Measurements from ENCODE around the gene DNAH10. TPM values are rescaled to one million over a fixed set of nuclear protein-coding genes. Genes with fewer than 3 reads are reported as not detected.

DNAH10 gene
- total and polyA plus RNA-seq, 2 experiments from 2014 or later = 0.77 to 1.0 TPM

- Histone ChIP-seq H3K4me3 (no peak overlapping the region), H3K36me3 (no peaks in the 10 kb centered on the region), H3K27me3 (no peaks in the 10 kb centered on the region), H3K4me1 (ENCODE audit: low read depth) (no peaks in the 10 kb centered on the region), H3K9me3 (ENCODE audit: low read depth) (no peaks in the 10 kb centered on the region), H3K27ac (no peak overlapping the region)
- no peak for DNase-seq (ENCODE audit: low read depth in 1 of 2, low spot score in 1 of 2)
- TF ChIP-seq CTCF (IDR thresholded peaks at IDR 0.05; ENCODE audit: low read depth, low read length) = no peak
Measured at GRCh38 chr12:123854918-123855317, 92.8 kb downstream of the DNAH10 start.

GRCh38 chr12:123856681-123857080, 94.6 kb downstream of the DNAH10 start:
- no peak overlapping the region for H3K27ac ChIP-seq
- DNase-seq (ENCODE audit: low read depth in 1 of 2, low spot score in 1 of 2) = no peak
- H3K4me3 ChIP-seq = no peak overlapping the region
- no peak for TF ChIP-seq CTCF (IDR thresholded peaks at IDR 0.05; ENCODE audit: low read depth, low read length)
- no peaks in the 10 kb centered on the region for H3K9me3 ChIP-seq (ENCODE audit: low read depth)
- no peaks in the 10 kb centered on the region for H3K4me1 ChIP-seq (ENCODE audit: low read depth)
- H3K27me3 ChIP-seq = no peaks in the 10 kb centered on the region
- no peaks in the 10 kb centered on the region for H3K36me3 ChIP-seq

GRCh38 chr12:123858176-123858575, 96.1 kb downstream of the DNAH10 start:
- H3K4me1 ChIP-seq (ENCODE audit: low read depth) = no peaks in the 10 kb centered on the region
- no peak for TF ChIP-seq CTCF (IDR thresholded peaks at IDR 0.05; ENCODE audit: low read depth, low read length)
- no peak overlapping the region for H3K27ac ChIP-seq
- H3K4me3 ChIP-seq = no peak overlapping the region
- no peak for DNase-seq (ENCODE audit: low read depth in 1 of 2, low spot score in 1 of 2)
- H3K27me3 ChIP-seq = no peaks in the 10 kb centered on the region
- H3K9me3 ChIP-seq (ENCODE audit: low read depth) = no peaks in the 10 kb centered on the region
- no peaks in the 10 kb centered on the region for H3K36me3 ChIP-seq

- no peak overlapping the region for H3K27ac ChIP-seq
- no peak for DNase-seq (ENCODE audit: low read depth in 1 of 2, low spot score in 1 of 2)
- no peaks in the 10 kb centered on the region for H3K36me3 ChIP-seq
- H3K4me3 ChIP-seq = no peak overlapping the region
- no peaks in the 10 kb centered on the region for H3K9me3 ChIP-seq (ENCODE audit: low read depth)
- no peak for TF ChIP-seq CTCF (IDR thresholded peaks at IDR 0.05; ENCODE audit: low read depth, low read length)
- no peaks in the 10 kb centered on the region for H3K27me3 ChIP-seq
- H3K4me1 ChIP-seq (ENCODE audit: low read depth) = no peaks in the 10 kb centered on the region
Measured at GRCh38 chr12:123859035-123859434, 96.9 kb downstream of the DNAH10 start.

- no peaks in the 10 kb centered on the region for H3K36me3 ChIP-seq
- no peaks in the 10 kb centered on the region for H3K27me3 ChIP-seq
- no peaks in the 10 kb centered on the region for H3K9me3 ChIP-seq (ENCODE audit: low read depth)
- H3K4me1 ChIP-seq (ENCODE audit: low read depth) = no peaks in the 10 kb centered on the region
- H3K4me3 ChIP-seq = no peak overlapping the region
- no peak for DNase-seq (ENCODE audit: low read depth in 1 of 2, low spot score in 1 of 2)
- H3K27ac ChIP-seq = no peak overlapping the region
- no peak for TF ChIP-seq CTCF (IDR thresholded peaks at IDR 0.05; ENCODE audit: low read depth, low read length)
Measured at GRCh38 chr12:123860377-123860776, 98.3 kb downstream of the DNAH10 start.

GRCh38 chr12:123861392-123861791, 99.3 kb downstream of the DNAH10 start:
- Histone ChIP-seq H3K4me3 (no peak overlapping the region), H3K27me3 (no peaks in the 10 kb centered on the region), H3K36me3 (no peaks in the 10 kb centered on the region), H3K9me3 (ENCODE audit: low read depth) (no peaks in the 10 kb centered on the region), H3K4me1 (ENCODE audit: low read depth) (no peaks in the 10 kb centered on the region), H3K27ac (no peak overlapping the region)
- TF ChIP-seq CTCF (IDR thresholded peaks at IDR 0.05; ENCODE audit: low read depth, low read length) = no peak
- DNase-seq (ENCODE audit: low read depth in 1 of 2, low spot score in 1 of 2) = no peak

Data from cardiac muscle cell (in vitro differentiated cells and primary cell).